GM18861 (cell line): ENCODE measurements around the gene THAP12.
"Not testable (repeated sequence)": the region's sequence is repeated elsewhere in the genome, so short reads cannot be mapped to it uniquely, and the experiment has no call there.

Experiments used
- ATAC-seq: cut with Tn5 transposase; IDR thresholded peaks from one replicate; pipeline ENCODE4 v1.9.1; 2021; ENCODE audit not compliant: unreplicated experiment

The THAP12 gene, protein sequence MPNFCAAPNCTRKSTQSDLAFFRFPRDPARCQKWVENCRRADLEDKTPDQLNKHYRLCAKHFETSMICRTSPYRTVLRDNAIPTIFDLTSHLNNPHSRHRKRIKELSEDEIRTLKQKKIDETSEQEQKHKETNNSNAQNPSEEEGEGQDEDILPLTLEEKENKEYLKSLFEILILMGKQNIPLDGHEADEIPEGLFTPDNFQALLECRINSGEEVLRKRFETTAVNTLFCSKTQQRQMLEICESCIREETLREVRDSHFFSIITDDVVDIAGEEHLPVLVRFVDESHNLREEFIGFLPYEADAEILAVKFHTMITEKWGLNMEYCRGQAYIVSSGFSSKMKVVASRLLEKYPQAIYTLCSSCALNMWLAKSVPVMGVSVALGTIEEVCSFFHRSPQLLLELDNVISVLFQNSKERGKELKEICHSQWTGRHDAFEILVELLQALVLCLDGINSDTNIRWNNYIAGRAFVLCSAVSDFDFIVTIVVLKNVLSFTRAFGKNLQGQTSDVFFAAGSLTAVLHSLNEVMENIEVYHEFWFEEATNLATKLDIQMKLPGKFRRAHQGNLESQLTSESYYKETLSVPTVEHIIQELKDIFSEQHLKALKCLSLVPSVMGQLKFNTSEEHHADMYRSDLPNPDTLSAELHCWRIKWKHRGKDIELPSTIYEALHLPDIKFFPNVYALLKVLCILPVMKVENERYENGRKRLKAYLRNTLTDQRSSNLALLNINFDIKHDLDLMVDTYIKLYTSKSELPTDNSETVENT

DNA sequence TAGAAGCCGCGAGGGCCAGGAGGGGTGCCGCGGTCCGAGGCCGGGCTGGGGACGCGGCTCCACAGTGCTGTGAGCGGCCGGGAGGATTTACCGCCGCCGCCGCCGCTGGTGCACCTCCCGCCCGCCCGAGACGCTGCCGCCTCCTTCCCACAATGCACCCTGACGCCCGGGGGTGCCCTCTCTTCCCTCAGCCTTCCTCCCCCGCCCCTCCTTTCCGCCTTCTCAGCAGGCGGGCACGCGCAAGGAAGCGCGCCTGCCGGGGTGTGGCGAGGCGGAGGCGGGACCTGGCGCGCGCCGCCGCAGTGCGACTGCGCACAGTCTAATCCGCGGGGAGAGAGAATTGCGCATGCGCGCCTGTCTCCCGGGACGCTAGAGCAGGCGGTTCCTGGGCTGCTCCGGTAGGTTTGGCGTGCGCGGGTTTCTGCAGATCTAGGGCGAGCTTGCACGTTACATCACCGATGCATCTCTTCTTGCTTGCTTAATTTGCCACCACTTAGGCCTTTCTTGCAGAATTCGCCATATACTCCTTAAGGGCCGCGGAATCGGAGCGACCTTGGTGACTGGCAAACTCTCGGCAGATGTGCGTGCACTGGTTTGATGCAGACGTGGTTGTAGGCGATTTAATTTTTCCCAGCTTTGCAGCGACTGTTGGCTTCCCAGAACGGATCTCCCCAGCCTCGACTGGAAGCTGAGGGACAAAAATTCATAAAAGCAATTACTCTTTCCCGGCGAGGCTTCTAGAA, at the start of gene THAP12, which contains the start of gene GVQW3:
Gene THAP12, minus strand, starts transcription at position 156 of the 743 bp plus-strand sequence. CDS start 296 bp downstream, outside the sequence.
Gene GVQW3, plus strand, starts transcription at position 347 of the 743 bp plus-strand sequence. CDS start 506 bp downstream, outside the sequence.
- ATAC-seq: peak; percentile 71

DNA sequence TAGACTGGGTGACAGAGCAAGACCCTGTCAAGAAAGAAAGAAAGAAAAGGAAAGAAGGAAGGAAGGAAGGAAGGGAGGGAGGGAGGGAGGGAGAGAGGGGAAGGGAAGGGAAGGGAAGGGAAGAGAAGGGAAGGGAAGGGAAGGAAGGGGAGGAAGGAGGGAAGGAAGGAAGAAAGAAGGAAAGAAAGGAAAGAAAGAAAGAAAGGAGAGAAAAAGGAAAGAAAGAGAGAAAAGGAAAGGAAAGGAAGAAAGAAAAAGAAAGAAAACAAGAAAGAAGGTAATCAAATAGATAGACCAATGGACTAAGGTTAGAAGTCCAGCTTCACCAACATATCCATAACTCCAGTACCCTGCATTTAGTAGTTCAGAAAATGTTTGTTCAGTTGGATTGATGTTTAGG, 45.7 kb upstream of the THAP12 start:
- ATAC-seq: no peak

DNA sequence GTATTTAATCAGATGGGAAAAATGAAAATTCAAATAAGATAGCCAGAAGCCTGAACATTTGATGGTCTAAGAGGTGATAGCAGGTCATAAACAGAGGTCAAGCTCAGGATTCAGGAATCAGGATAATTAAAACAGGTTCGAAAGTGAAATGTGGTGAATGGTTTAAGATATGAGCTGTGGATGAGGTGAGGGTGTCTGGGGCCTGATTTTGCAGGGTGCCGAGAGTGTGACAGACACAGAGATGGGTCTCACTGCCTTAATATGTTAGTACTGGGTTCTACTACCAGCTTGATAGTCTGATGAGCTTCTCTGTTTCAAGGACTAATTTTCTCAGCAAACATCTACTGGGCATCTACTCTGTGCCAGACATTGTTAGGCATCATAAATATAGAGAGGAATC, 44.0 kb upstream of the THAP12 start:
- ATAC-seq: no peak

DNA sequence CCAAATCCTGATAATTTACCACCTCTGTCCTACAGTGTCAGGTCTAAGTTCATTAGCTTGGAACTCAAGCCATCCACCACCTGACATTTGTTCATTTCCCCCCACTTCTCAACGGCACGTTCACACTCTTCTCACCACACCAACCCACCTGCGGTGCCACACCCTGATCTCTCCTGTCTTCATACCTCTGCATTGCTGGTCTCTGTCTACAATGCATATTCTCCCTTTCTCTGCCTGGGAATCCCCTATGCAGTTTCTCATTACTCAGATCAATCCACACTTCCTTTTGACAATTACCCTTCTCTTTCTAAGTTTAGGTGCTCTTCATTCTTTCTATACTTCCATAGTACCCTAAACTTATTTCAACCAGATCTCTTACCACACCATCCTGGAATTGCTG, 43.4 kb upstream of the THAP12 start:
- no peak for ATAC-seq

DNA sequence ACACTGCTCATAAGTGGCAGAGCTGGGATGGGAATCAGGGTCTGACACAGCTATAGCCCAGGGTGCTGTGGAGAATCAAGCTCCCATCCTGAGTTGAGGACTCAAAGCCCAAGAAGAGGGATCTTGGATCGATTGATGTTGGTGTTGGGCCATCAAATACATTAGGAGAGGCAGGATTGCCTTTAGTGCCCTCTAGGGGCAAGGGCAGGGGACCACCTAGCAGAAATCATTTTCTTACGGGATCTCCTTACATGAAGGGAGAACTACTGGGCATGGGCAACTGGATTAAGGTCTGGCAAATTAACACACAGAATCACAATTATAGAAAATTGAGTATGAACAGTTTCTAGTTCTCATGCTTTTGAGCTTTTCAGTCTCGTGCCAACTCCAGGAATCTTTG, 39.0 kb upstream of the THAP12 start:
- ATAC-seq: no peak

DNA sequence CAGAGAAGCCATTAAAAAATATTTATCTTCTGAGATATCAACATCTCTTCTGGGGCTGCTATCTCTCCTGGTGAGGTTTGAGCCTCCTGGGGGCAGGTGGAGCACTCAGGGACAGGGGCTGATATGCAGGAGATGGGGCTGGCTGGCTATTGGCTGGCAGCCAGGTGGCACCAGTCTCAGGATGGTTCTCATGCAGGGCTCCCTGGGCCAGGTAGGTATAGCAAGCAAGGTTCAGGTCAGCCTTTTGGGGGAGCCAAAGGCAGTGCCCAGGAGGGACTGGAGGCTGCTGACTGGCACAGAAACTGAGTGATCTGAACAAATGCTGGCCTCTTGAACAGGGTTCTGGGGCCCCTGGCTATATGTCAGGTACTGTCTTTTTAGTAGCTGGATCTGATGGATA, 34.1 kb upstream of the THAP12 start:
- ATAC-seq: no peak

DNA sequence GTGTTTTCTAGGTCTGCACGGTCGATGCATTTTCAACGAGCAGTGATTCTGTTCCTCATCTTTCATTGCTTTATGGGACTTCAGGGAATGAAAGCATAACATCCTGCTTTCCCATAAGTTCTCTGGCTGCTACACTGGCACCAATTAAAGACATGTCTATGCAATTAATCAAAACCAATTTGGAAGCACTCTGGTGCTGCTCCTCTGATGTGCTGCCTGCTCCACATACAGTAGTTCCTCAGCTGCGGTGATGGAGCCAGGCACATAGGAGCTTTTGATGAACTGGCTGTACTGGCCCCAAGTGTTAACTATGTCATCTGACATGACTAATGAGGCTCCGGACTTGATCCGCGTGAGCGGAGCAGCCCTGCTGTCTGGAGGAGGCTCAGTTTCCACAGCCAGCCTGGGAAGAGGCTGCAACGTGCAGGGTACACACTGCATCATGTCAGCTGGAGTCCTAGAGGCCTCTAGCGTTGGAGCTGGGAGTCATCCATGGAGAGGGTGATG, 30.0 kb upstream of the THAP12 start:
- ATAC-seq: no peak

DNA sequence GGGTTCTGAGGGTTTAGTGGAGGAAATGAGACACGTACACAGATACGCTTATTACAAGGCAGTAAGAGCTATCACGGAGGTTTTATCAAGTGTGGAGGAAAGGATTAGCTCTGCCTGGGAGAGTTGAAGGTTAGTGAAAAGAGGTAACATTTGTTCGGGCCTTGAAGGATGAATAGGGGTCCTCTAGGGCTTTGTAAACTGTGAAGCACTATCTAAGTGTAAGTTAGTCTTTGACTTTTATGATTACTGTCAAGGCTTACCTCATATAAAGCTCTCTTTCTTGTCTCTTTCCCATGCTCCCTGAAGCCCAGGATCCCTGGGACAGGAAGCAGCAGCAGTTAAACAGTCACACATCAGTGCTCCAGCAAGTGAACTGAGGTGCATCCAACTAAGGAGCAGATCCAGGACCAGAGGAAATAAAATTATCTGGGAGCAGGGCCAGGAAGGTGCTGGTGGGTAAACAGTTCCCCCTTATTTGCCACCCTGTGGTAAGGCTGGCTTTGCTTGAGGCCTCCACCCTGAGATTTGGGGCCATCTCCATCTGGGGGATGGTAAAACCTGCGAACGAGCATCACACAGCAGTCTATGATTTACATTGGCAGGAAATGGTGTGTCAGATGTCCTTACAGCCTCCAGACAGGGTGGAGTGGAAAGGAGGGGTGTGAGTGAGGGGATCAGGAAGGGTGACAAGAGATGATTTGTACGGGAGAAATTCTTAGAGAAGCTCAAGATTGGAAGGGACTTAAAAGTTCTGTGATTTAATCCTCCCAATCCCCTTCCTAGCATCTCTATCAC, 27.4 kb upstream of the THAP12 start:
- no peak for ATAC-seq

DNA sequence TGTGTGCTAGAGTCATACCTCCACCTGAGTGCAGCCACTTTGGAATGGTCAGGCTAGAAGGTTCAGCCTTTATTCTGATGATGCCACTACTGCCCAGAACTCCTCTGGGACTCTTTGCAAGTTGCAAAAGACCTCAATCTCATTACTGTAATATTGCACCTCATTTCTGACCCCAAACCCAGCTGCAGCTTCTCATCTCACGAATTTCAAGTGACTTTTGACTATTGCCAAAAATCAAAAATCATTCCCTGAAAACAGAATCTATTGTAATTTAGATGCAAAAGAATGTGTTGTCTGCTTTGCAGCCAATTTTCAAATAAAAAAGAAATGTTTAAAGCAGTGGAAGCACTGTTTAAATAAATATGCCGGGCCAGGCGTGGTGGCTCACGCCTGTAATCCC, 25.4 kb upstream of the THAP12 start:
- ATAC-seq: no peak

DNA sequence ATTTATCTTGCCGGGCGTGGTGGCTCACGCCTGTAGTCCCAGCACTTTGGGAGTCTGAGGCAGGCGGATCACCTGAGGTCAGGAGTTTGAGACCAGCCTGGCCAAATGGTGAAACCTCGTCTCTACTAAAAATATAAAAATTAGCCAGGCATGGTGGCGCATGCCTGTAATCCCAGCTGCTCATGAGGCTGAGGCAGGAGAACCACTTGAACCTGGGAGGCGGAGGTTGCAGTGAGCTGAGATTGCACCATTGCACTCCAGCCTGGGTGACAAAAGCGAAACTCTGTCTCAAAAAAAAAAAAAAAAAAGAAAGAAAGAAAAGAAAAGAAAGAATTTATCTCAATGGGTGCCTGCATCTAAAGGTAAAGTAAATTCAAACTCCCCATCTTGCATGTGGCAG, 20.6 kb upstream of the THAP12 start:
- not testable (repeated sequence) for ATAC-seq

DNA sequence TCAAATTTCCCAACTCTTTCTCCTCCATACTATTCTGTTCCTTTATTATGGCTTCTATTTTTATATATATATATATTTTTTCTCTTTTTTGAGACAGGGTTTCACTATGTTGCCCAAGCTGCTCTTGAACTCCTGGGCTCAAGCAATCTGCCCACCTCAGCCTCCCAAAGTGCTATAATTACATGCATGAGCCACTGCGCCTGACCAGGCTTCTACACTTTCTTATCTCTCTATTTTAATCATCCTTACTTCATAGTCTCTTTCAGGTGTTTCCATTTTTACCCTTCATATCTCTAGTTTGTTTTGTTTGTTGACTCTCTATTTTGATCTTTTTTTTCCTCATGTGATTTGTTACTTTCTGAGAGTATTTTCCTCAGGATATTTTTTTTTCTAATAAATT, 20.0 kb upstream of the THAP12 start:
- ATAC-seq: no peak

DNA sequence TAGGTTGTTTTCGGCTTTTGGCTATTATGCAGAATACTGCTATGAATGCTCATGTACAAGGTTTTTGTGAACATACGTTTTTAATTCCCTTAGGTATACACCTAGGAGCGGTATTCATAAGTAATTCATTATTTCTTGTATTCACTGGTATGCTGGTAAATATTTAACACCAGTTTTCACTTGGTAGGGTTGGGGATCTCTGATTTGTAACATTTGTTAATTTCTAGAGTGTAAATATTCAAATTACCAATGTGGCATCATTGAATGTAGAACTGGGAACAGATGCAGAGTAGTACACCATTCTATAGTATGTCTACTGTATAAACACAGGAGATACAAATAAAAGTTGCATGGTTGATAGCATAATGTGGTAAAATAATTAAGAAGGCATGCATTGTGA, 16.5 kb upstream of the THAP12 start:
- ATAC-seq: peak; percentile 76

DNA sequence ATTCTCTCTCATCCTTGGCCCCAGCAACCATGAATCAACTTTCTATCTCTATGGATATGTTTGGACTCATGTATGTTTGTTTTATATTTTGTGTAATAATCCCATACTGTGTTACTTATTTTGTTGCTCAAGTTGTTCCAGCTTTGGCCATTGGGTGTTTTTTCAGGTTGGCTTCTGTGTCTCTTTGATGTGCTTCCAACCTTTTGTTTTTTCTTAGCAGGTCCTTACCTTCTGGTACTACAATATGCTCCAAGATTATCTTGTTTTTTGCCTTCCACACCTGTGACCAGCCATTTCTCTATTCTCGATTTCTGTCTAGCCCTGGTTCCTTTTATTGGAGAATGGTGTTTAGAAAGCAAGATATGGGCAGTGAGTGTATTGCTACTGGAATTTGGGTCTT, 14.4 kb upstream of the THAP12 start:
- ATAC-seq: no peak

DNA sequence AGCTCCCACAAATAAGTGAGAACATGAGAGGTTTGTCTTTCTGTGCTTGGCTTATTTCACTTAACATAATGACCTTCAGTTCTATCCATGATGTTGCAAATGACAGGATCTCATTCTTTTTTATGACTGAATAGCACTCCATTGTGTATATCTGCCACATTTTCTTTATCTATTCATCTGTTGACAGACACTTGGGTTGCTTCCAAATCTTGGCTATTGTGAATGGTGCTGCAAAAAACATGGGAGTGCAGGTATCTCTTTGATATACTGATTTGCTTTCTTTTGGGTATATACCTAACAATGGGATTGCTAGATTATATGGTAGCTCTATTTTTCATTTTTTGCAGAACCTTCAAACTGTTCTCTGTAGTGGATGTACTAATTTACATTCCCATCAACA, 13.5 kb upstream of the THAP12 start:
- ATAC-seq: no peak

DNA sequence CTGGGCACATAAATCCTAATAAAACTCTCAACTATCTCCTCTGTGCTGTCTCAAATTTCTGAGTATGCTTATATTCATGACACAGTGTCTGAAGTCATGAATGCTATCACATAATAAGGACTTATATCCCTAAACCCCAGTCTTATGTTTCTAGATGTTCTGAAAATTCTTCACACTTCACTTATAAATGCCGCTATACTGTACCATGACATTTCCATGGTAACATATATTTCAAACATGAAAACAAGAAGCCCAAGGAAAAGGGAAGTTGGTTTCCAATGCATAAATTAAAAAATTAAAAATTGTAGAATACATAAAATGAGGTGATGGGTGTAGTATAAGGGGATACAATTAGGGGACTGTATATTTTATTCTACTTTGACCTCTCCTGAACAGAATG, 11.9 kb upstream of the THAP12 start:
- no peak for ATAC-seq

DNA sequence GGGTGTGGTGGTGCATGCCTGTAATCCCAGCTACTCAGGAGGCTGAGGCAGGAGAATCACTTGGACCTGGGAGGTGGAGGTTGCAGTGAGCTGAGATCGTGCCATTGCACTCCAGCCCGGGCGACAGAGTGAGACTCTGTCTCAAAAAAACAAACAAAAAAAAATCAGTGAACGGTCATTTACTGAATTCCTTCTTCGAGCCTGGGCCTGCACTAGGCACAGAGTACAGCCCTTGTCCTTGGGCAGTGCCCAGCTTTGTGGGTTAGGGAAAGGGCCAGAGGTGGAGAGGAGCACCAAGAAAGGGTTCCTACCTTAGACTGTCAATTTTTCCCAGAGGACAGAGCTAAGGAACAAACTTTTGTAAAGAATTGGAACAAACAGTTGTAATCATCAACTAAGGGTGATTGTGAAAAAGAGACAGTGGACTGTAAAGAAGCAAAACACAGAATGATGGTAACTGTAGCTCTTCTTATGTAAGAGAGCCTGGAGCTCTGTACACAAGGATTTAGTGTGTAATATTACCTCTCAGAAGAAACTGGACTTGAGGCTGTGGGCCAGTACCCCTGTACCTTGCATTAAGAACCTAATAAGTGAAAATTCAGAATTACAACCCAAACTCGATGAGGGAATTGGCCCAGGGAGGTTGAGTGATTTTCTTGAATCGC, 11.0 kb upstream of the THAP12 start:
- ATAC-seq: no peak

DNA sequence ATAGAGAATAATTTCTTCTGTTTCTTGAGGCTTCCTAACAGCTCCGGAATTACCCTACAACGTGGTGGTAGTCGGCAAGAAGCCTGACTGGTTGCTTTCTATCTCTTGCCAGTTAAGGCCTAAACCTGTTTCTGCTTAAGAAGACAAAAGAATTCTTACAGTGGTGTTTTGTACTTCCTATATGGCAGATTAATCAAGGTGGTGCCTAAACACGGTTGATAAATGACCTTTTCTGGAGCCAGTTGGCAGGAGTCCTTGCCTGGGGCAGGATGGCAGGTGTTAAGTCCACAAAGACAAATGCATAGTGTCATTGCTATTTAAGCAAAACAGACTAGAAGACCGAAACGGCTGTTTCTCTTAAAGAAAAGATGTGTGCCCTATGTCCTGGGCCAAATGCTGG, 10.1 kb upstream of the THAP12 start:
- no peak for ATAC-seq

DNA sequence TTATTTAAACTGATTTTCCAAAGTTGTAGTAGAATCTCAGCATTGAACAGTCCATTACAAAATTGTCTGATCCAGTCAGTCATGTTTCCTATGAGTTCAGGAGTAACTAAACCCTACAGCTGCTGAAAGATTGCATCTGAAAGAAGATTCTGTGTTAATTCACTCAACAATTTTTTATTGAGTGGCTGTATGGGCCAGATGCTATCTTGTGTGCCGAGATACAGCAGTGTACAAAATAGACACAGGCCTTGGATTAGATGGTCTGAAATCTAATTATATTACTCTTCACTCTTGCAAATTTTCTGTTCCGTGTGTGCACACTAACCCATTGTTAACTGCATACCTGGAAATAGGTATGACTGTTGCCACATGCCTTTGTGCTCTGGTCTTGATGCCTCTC, 7.5 kb upstream of the THAP12 start:
- ATAC-seq: no peak

DNA sequence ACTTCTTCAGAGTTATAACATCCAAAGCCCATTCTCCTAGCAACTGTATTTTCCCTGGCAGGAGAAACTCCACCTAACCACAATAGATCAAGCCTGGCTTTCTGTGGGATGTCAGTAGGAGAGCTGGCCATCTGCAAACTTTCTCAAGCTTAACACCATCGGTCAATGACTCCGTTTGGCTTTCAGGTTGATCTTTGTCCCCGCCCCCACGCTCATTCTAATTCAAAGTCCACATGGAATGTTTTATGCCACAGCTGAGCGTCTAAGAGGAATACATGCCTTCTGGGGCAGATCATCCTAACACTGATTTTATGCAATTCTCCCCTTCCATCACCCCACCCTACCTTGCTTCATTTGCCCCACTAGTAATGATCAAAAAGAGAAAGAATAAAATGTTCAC, 5.0 kb upstream of the THAP12 start:
- ATAC-seq: no peak

DNA sequence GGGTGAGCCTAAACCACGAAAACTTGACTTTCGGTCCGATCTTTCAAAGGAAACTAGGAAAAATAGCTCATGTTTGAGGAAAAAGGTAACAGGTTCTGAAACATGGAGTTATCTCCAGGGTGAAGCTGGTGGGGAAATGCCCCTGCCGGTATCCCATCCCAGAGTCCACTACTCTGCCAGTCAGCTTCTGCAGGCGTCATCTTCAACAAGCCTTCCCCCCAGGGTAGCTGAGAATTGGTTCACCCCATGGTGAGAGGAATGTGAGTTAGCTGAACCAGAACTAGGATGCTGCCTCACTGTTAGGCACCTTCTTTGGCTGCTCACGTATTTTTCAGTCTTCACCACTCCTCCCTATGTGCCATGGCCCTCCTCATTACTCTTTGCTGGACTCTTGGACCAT, 1.3 kb upstream of the THAP12 start:
- no peak for ATAC-seq
